HG02763 (cell line): ENCODE results near the gene GEN1.
"Not testable (repeated sequence)": the region's sequence is repeated elsewhere in the genome, so short reads cannot be mapped to it uniquely, and the experiment has no call there.

ENCODE experiments used
- ATAC-seq: cut with Tn5 transposase; IDR thresholded peaks from one replicate; pipeline ENCODE4 v1.9.1; 2021; ENCODE audit warnings: mild to moderate bottlenecking, moderate library complexity; ENCODE audit not compliant: unreplicated experiment

Gene GEN1

GRCh38 chr2:17821535-17822444 is 67.9 kb downstream of the GEN1 start:
- peak; percentile 45 for ATAC-seq

GRCh38 chr2:17822445-17823117 is 68.6 kb downstream of the GEN1 start:
- peak; percentile 62 for ATAC-seq

- not testable (repeated sequence) for ATAC-seq
These were observed 69.7 kb downstream of the GEN1 start for GRCh38 chr2:17823646-17824045.

GRCh38 chr2:17827316-17827715 is 73.4 kb downstream of the GEN1 start:
- ATAC-seq = no peak

GRCh38 chr2:17827785-17828184 is 73.8 kb downstream of the GEN1 start:
- ATAC-seq = no peak

GRCh38 chr2:17830053-17831034 is 76.4 kb downstream of the GEN1 start:
- peak; percentile 82 for ATAC-seq

- no peak for ATAC-seq
These were observed 81.6 kb downstream of the GEN1 start for GRCh38 chr2:17835516-17835915.
